DND-41 (cell line): ENCODE results near the gene EPHX1.

Experiments used
- CTCF ChIP-seq: IDR thresholded peaks from 2 replicates; pipeline ENCODE4 v1.5.1; 2012; ENCODE audit warnings: borderline replicate concordance, low read length, moderate library complexity, mild to moderate bottlenecking; ENCODE audit not compliant: poor library complexity, severe bottlenecking; ENCODE audit errors: extremely low read depth
- EZH2 ChIP-seq: IDR thresholded peaks from 3 replicates; pipeline ENCODE4 v1.6.1; 2012; ENCODE audit warnings: borderline replicate concordance, low read depth, mild to moderate bottlenecking, moderate library complexity, low read length, inconsistent platforms; ENCODE audit not compliant: severe bottlenecking

- no peak for TF ChIP-seq CTCF
- TF ChIP-seq EZH2 = no peak
Observed at GRCh38 chr1:225860876-225861441, 51.0 kb downstream of the EPHX1 start.
